ENCODE measurements around the gene ORC5. TPM values are rescaled to one million over a fixed set of nuclear protein-coding genes. Genes with fewer than 3 reads are reported as not detected.
A peak's percentile ranks its signal among the peaks of the same experiment; 100 is the strongest.

The ORC5 gene
- total and polyA plus RNA-seq, 2 experiments from 2014 or later: 10.9 to 89.0 TPM

DNA sequence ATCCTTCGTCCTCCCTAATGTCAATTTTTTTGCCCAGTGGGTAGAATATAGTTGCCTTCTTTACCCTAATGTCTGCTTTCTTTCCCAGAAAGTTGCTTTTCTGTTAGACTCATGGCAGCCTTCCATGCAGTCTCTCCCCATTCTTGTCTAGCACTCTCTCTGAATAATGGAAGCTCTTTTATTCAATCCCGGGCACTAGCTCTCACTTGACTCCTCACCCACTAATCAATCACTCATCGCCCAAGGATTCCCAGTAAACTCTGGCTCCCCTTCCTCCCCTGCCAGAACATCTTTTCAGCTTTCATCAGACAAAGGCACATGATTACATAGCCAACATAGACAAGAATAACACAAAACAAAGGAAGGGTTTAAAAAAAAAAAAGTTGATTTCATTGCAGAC, 118.2 kb downstream of the ORC5 start:
- H3K27ac ChIP-seq (ENCODE audit: low read depth): no peak overlapping the region
- no peaks in the 10 kb centered on the region for H3K27me3 ChIP-seq (ENCODE audit: insufficient read depth)
- H3K4me1 ChIP-seq (ENCODE audit: insufficient read depth): no peaks in the 10 kb centered on the region
- no peak overlapping the region for H3K27ac Mint-ChIP-seq
- DNase-seq (ENCODE audit: low spot score) (no peak), ATAC-seq (no peak)
- H3K4me3 Mint-ChIP-seq: no peak overlapping the region
- 0 out of 2 replicates have a peak overlapping the region, but pooled peaks have one; percentile 26 for H2AFZ ChIP-seq
- no peaks in the 10 kb centered on the region for H3K9me2 ChIP-seq (ENCODE audit: insufficient read depth)
- H3K36me3 Mint-ChIP-seq (ENCODE audit: low read depth): no peaks in the 10 kb centered on the region
- no peak overlapping the region for H3K4me3 ChIP-seq
- no peaks in the 10 kb centered on the region for H3K27me3 Mint-ChIP-seq (ENCODE audit: insufficient read depth, low read depth, poor library complexity)
- H3K4me1 Mint-ChIP-seq: no peaks in the 10 kb centered on the region
- no peak overlapping the region for H3K4me2 ChIP-seq
- no peaks in the 10 kb centered on the region for H3F3A ChIP-seq (replicated peaks; ENCODE audit: low read depth)
- TF ChIP-seq CTCF (conservative IDR thresholded peaks at IDR 0.05; ENCODE audit: low read depth in 2 of 2) (no peak), NANOG (IDR thresholded peaks at IDR 0.05; ENCODE audit: borderline replicate concordance) (no peak), EZH2 (IDR thresholded peaks at IDR 0.05; ENCODE audit: low read depth, unreplicated experiment) (no peak)
- H3K79me2 ChIP-seq (replicated peaks; ENCODE audit: insufficient read depth): no peaks in the 10 kb centered on the region
- H3K9me3 Mint-ChIP-seq: no peaks in the 10 kb centered on the region
- H3K36me3 ChIP-seq (ENCODE audit: insufficient read depth): no peaks in the 10 kb centered on the region
- no peaks in the 10 kb centered on the region for H4K20me1 ChIP-seq (replicated peaks; ENCODE audit: insufficient read depth)

GRCh38 chr7:104089061-104089460, 118.8 kb downstream of the ORC5 start:
- Histone ChIP-seq H3F3A (replicated peaks; ENCODE audit: low read depth) (no peaks in the 10 kb centered on the region), H3K27me3 (ENCODE audit: insufficient read depth) (no peaks in the 10 kb centered on the region), H3K4me1 (ENCODE audit: insufficient read depth) (no peaks in the 10 kb centered on the region), H4K20me1 (replicated peaks; ENCODE audit: insufficient read depth) (no peaks in the 10 kb centered on the region), H2AFZ (0 out of 2 replicates have a peak overlapping the region, but pooled peaks have one; percentile 26), H3K36me3 (ENCODE audit: insufficient read depth) (no peaks in the 10 kb centered on the region), H3K27ac (ENCODE audit: low read depth) (no peak overlapping the region), H3K79me2 (replicated peaks; ENCODE audit: insufficient read depth) (no peaks in the 10 kb centered on the region), H3K9me2 (ENCODE audit: insufficient read depth) (no peaks in the 10 kb centered on the region), H3K4me3 (no peak overlapping the region), H3K4me2 (no peak overlapping the region)
- Mint-ChIP-seq H3K4me1 (no peaks in the 10 kb centered on the region), H3K36me3 (ENCODE audit: low read depth) (no peaks in the 10 kb centered on the region), H3K4me3 (no peak overlapping the region), H3K27ac (no peak overlapping the region), H3K9me3 (peaks cover 5% of the 10 kb centered on the region), H3K27me3 (ENCODE audit: insufficient read depth, low read depth, poor library complexity) (peaks cover 2% of the 10 kb centered on the region)
- no peak for TF ChIP-seq EZH2 (IDR thresholded peaks at IDR 0.05; ENCODE audit: low read depth, unreplicated experiment)
- TF ChIP-seq EZH2phosphoT487 (IDR thresholded peaks at IDR 0.05; ENCODE audit: unreplicated experiment): no peak
- no peak for TF ChIP-seq JUNB (IDR thresholded peaks at IDR 0.05; ENCODE audit: unreplicated experiment)
- no peak for TF ChIP-seq CREB1 (CRISPR knock-in tag; IDR thresholded peaks at IDR 0.05; ENCODE audit: low read depth)
- TF ChIP-seq, protein P1, sequence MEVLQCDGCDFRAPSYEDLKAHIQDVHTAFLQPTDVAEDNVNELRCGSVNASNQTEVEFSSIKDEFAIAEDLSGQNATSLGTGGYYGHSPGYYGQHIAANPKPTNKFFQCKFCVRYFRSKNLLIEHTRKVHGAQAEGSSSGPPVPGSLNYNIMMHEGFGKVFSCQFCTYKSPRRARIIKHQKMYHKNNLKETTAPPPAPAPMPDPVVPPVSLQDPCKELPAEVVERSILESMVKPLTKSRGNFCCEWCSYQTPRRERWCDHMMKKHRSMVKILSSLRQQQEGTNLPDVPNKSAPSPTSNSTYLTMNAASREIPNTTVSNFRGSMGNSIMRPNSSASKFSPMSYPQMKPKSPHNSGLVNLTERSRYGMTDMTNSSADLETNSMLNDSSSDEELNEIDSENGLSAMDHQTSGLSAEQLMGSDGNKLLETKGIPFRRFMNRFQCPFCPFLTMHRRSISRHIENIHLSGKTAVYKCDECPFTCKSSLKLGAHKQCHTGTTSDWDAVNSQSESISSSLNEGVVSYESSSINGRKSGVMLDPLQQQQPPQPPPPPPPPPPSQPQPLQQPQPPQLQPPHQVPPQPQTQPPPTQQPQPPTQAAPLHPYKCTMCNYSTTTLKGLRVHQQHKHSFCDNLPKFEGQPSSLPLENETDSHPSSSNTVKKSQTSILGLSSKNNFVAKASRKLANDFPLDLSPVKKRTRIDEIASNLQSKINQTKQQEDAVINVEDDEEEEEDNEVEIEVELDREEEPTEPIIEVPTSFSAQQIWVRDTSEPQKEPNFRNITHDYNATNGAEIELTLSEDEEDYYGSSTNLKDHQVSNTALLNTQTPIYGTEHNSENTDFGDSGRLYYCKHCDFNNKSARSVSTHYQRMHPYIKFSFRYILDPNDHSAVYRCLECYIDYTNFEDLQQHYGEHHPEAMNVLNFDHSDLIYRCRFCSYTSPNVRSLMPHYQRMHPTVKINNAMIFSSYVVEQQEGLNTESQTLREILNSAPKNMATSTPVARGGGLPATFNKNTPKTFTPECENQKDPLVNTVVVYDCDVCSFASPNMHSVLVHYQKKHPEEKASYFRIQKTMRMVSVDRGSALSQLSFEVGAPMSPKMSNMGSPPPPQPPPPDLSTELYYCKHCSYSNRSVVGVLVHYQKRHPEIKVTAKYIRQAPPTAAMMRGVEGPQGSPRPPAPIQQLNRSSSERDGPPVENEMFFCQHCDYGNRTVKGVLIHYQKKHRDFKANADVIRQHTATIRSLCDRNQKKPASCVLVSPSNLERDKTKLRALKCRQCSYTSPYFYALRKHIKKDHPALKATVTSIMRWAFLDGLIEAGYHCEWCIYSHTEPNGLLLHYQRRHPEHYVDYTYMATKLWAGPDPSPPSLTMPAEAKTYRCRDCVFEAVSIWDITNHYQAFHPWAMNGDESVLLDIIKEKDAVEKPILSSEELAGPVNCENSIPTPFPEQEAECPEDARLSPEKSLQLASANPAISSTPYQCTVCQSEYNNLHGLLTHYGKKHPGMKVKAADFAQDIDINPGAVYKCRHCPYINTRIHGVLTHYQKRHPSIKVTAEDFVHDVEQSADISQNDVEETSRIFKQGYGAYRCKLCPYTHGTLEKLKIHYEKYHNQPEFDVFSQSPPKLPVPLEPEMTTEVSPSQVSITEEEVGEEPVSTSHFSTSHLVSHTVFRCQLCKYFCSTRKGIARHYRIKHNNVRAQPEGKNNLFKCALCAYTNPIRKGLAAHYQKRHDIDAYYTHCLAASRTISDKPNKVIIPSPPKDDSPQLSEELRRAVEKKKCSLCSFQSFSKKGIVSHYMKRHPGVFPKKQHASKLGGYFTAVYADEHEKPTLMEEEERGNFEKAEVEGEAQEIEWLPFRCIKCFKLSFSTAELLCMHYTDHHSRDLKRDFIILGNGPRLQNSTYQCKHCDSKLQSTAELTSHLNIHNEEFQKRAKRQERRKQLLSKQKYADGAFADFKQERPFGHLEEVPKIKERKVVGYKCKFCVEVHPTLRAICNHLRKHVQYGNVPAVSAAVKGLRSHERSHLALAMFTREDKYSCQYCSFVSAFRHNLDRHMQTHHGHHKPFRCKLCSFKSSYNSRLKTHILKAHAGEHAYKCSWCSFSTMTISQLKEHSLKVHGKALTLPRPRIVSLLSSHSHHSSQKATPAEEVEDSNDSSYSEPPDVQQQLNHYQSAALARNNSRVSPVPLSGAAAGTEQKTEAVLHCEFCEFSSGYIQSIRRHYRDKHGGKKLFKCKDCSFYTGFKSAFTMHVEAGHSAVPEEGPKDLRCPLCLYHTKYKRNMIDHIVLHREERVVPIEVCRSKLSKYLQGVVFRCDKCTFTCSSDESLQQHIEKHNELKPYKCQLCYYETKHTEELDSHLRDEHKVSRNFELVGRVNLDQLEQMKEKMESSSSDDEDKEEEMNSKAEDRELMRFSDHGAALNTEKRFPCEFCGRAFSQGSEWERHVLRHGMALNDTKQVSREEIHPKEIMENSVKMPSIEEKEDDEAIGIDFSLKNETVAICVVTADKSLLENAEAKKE (CRISPR knock-in tag; IDR thresholded peaks at IDR 0.05): no peak
- ATAC-seq (no peak), DNase-seq (ENCODE audit: low spot score) (no peak)
